WTC11 (cell line): ENCODE measurements around the gene CTH. TPM values are rescaled to one million over a fixed set of nuclear protein-coding genes. Genes with fewer than 3 reads are reported as not detected.
"Not testable (repeated sequence)": the region's sequence is repeated elsewhere in the genome, so short reads cannot be mapped to it uniquely, and the experiment has no call there.

ENCODE experiments used
- ATAC-seq: fragments of 200-7000 bp; cut with Tn5 transposase; 2 replicates; pipeline ENCODE4 v1.10.0; 2021; ENCODE audit warnings: mild to moderate bottlenecking, moderate library complexity
- CTCF ChIA-PET: fragments of 300-600 bp; sonication (Branson Sonifier 250); formaldehyde crosslinking; loops from one replicate; lab custom pipeline; 2021; ENCODE audit warnings: antibody characterized with exemption; lab: Charles Lee
- POLR2A ChIA-PET: fragments of 350-600 bp; sonication (Branson Sonifier 250); formaldehyde crosslinking; loops from one replicate; lab custom pipeline; 2021; ENCODE audit warnings: antibody characterized with exemption; lab: Charles Lee
- DNase-seq: peaks from one replicate; pipeline ENCODE4 v3.0.0; 2021; ENCODE audit warnings: low spot score
- H3K27ac Mint-ChIP-seq: 2 replicates; pipeline ENCODE4 v1.8.0; 2021; ENCODE audit warnings: mixed read lengths
- H3K27me3 Mint-ChIP-seq: 2 replicates; pipeline ENCODE4 v1.8.0; 2021; ENCODE audit warnings: low read depth, mild to moderate bottlenecking, moderate library complexity, mixed read lengths
- H3K36me3 Mint-ChIP-seq: 2 replicates; pipeline ENCODE4 v1.8.0; 2021; ENCODE audit warnings: mixed read lengths
- H3K4me1 Mint-ChIP-seq: 2 replicates; pipeline ENCODE4 v1.8.0; 2022; ENCODE audit warnings: mixed read lengths
- H3K4me3 Mint-ChIP-seq: 2 replicates; pipeline ENCODE4 v1.8.0; 2021; ENCODE audit warnings: mild to moderate bottlenecking, moderate library complexity, mixed read lengths
- H3K9me3 Mint-ChIP-seq: 2 replicates; pipeline ENCODE4 v1.8.0; 2021; ENCODE audit warnings: mixed read lengths
- CBFB ChIP-seq: sonication (generic); formaldehyde crosslinking; IDR thresholded peaks from 2 replicates; pipeline ENCODE4 v1.8.1; 2022; ENCODE audit warnings: mild to moderate bottlenecking, low read depth, missing genetic modification reagents
- CTCF ChIP-seq: fragments of 200-600 bp; IDR thresholded peaks from 2 replicates; pipeline ENCODE4 v1.8.0; 2022; ENCODE audit warnings: antibody characterized with exemption
- E2F5 ChIP-seq: sonication (generic); formaldehyde crosslinking; IDR thresholded peaks from 2 replicates; pipeline ENCODE4 v1.8.1; 2022; ENCODE audit warnings: mild to moderate bottlenecking, moderate library complexity, missing genetic modification reagents
- FOXJ3 ChIP-seq: sonication (generic); formaldehyde crosslinking; IDR thresholded peaks from 2 replicates; pipeline ENCODE4 v1.9.0; 2021; ENCODE audit warnings: missing genetic modification reagents, mild to moderate bottlenecking, borderline replicate concordance
- FOXK1 ChIP-seq: sonication (generic); formaldehyde crosslinking; IDR thresholded peaks from 2 replicates; pipeline ENCODE4 v1.8.0; 2022; ENCODE audit warnings: mild to moderate bottlenecking, moderate library complexity, missing genetic modification reagents
- FOXP1 ChIP-seq: sonication (generic); formaldehyde crosslinking; IDR thresholded peaks from 2 replicates; pipeline ENCODE4 v1.8.0; 2022; ENCODE audit warnings: missing genetic modification reagents, mild to moderate bottlenecking, moderate library complexity, borderline replicate concordance
- HMGA2 ChIP-seq: fragments of 250-450 bp; sonication (Bioruptor Pico); IDR thresholded peaks from 2 replicates; pipeline ENCODE4 v1.4.0; 2021; ENCODE audit warnings: mild to moderate bottlenecking, moderate library complexity
- JUN ChIP-seq: sonication (generic); formaldehyde crosslinking; IDR thresholded peaks from 2 replicates; pipeline ENCODE4 v1.8.0; 2023; ENCODE audit warnings: mild to moderate bottlenecking, missing genetic modification reagents
- STAT6 ChIP-seq: sonication (generic); formaldehyde crosslinking; conservative IDR thresholded peaks from 2 replicates; pipeline ENCODE4 v1.8.1; 2023; ENCODE audit warnings: mild to moderate bottlenecking, low read depth, missing genetic modification reagents, moderate library complexity
- USF1 ChIP-seq: sonication (generic); formaldehyde crosslinking; IDR thresholded peaks from 2 replicates; pipeline ENCODE4 v1.8.0; 2022; ENCODE audit warnings: mild to moderate bottlenecking, missing genetic modification reagents
- ZNF121 ChIP-seq: sonication (generic); formaldehyde crosslinking; IDR thresholded peaks from 2 replicates; pipeline ENCODE4 v1.8.0; 2023; ENCODE audit warnings: missing genetic modification reagents
- ZSCAN18 ChIP-seq: fragments of 250-450 bp; sonication (Bioruptor Pico); IDR thresholded peaks from 2 replicates; pipeline ENCODE4 v2.1.2; 2022; ENCODE audit warnings: mild to moderate bottlenecking, moderate library complexity
- total RNA-seq: library from RNA; stranded (reverse); gene quantifications from 3 replicates; pipeline ENCODE4 v1.2.3, GENCODE V29; 2021
- TF ChIP-seq, protein P1 (sequence below): sonication (generic); formaldehyde crosslinking; IDR thresholded peaks from 2 replicates; pipeline ENCODE4 v1.8.0; 2022; ENCODE audit warnings: missing genetic modification reagents
- TF ChIP-seq, protein P2 (sequence below): sonication (generic); formaldehyde crosslinking; IDR thresholded peaks from 2 replicates; pipeline ENCODE4 v1.8.0; 2022; ENCODE audit warnings: mild to moderate bottlenecking, missing genetic modification reagents

CTH gene
- total RNA-seq, 1 experiment from 2014 or later = 27.8 TPM

GRCh38 chr1:70415882-70416281 is 4.8 kb downstream of the CTH start (continued):
- TF ChIP-seq CTCF (no peak), STAT6 (CRISPR knock-in tag) (no peak), ZNF121 (no peak), HMGA2 (CRISPR knock-in tag) (no peak), JUN (CRISPR knock-in tag) (no peak), E2F5 (no peak), ZSCAN18 (CRISPR knock-in tag) (no peak), FOXJ3 (CRISPR knock-in tag) (no peak), FOXP1 (CRISPR knock-in tag) (no peak), FOXK1 (CRISPR knock-in tag) (no peak)
- TF ChIP-seq, protein P1, sequence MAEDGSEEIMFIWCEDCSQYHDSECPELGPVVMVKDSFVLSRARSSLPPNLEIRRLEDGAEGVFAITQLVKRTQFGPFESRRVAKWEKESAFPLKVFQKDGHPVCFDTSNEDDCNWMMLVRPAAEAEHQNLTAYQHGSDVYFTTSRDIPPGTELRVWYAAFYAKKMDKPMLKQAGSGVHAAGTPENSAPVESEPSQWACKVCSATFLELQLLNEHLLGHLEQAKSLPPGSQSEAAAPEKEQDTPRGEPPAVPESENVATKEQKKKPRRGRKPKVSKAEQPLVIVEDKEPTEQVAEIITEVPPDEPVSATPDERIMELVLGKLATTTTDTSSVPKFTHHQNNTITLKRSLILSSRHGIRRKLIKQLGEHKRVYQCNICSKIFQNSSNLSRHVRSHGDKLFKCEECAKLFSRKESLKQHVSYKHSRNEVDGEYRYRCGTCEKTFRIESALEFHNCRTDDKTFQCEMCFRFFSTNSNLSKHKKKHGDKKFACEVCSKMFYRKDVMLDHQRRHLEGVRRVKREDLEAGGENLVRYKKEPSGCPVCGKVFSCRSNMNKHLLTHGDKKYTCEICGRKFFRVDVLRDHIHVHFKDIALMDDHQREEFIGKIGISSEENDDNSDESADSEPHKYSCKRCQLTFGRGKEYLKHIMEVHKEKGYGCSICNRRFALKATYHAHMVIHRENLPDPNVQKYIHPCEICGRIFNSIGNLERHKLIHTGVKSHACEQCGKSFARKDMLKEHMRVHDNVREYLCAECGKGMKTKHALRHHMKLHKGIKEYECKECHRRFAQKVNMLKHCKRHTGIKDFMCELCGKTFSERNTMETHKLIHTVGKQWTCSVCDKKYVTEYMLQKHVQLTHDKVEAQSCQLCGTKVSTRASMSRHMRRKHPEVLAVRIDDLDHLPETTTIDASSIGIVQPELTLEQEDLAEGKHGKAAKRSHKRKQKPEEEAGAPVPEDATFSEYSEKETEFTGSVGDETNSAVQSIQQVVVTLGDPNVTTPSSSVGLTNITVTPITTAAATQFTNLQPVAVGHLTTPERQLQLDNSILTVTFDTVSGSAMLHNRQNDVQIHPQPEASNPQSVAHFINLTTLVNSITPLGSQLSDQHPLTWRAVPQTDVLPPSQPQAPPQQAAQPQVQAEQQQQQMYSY (CRISPR knock-in tag) = no peak

DNA sequence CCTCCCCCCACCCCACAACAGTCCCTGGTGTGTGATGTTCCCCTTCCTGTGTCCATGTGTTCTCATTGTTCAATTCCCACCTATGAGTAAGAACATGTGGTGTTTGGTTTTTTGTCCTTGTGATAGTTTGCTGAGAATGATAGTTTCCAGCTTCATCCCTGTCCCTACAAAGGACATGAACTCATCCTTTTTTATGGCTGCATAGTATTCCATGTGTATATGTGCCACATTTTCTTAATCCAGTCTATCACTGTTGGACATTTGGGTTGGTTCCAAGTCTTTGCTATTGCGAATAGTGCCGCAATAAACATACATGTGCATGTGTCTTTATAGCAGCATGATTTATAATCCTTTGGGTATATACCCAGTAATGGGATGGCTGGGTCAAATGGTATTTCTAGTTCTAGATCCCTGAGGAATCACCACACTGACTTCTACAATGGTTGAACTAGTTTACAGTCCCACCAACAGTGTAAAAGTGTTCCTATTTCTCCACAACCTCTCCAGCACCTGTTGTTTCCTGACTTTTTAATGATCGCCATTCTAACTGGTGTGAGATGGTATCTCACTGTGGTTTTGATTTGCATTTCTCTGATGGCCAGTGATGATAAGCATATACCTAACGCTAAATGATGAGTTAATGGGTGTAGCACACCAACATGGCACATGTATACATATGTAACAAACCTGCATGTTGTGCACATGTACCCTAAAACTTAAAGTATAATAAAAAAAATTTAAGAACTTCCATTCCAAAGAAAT is 8.1 kb downstream of the CTH start:
- DNase-seq, H3K9me3 Mint-ChIP-seq, H3K4me3 Mint-ChIP-seq, H3K27me3 Mint-ChIP-seq, H3K27ac Mint-ChIP-seq, H3K4me1 Mint-ChIP-seq, ATAC-seq, CTCF ChIA-PET: not testable (repeated sequence)
- peaks cover 49% of the 10 kb centered on the region for H3K36me3 Mint-ChIP-seq
- POLR2A ChIA-PET = interaction anchor here (1.8 kb wide), 1 partner anchor 8 kb away, joined by 10 read pairs; the partner anchor contains the start of gene CTH

DNA sequence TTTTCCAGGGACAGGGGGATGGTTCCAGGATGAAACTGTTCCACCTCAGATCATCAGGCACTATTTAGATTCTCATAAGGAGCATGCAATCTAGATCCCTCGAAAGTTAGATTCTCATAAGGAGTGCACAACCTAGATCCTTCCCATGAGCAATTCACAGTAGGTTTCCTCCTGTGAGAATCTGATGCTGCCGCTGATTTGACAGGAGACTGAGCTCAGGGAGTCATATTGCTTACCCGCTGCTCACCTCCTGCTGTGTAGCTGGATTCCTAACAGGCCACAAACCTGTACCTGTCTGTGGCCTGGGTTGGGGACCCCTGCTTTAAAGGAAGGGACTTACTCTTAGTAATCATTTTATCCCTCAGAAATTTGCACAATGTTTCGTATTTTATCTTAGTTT is 9.3 kb downstream of the CTH start:
- H3K36me3 Mint-ChIP-seq = peaks cover 55% of the 10 kb centered on the region
- TF ChIP-seq, protein P1 (CRISPR knock-in tag) = no peak
- TF ChIP-seq ZNF121 = no peak
- TF ChIP-seq, protein P2, sequence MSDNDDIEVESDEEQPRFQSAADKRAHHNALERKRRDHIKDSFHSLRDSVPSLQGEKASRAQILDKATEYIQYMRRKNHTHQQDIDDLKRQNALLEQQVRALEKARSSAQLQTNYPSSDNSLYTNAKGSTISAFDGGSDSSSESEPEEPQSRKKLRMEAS (CRISPR knock-in tag) = no peak
- no peak for TF ChIP-seq USF1 (CRISPR knock-in tag)
- TF ChIP-seq CBFB = no peak

More for the DNA sequence above, 9.3 kb downstream of the CTH start:
- Mint-ChIP-seq H3K27ac (peak overlapping the region; percentile 45; the same call in 1 of the 2 replicates), H3K9me3 (0 out of 2 replicates have a peak, but pooled peaks cover 4% of the 10 kb centered on the region), H3K27me3 (no peaks in the 10 kb centered on the region), H3K4me3 (no peak overlapping the region), H3K4me1 (peaks cover 6% of the 10 kb centered on the region; the same call in 1 of the 2 replicates)
- POLR2A ChIA-PET = interaction anchor here (0.6 to 1.8 kb wide), 2 partner anchors 9 to 633 kb away, joined by 7 to 10 read pairs; partner anchors contain the start of gene CTH
- peak; percentile 67 for ATAC-seq
- CTCF ChIA-PET = no interaction called here
- DNase-seq = peak; percentile 30
